Stimulated activated CD8-positive, alpha-beta memory T cell treated with anti-CD3 and anti-CD28 coated beads, Interleukin-4, amount 100 ng/mL, for 4 hours (primary cell): ENCODE measurements around the gene NRXN3.

Experiments used
- DNase-seq, 2 donors: peaks; one replicate each; pipeline ENCODE4 v3.0.0-alpha.2; 2020; ENCODE audit warnings: low read depth in 2 of 2, low spot score in 1 of 2

NRXN3 gene

DNA sequence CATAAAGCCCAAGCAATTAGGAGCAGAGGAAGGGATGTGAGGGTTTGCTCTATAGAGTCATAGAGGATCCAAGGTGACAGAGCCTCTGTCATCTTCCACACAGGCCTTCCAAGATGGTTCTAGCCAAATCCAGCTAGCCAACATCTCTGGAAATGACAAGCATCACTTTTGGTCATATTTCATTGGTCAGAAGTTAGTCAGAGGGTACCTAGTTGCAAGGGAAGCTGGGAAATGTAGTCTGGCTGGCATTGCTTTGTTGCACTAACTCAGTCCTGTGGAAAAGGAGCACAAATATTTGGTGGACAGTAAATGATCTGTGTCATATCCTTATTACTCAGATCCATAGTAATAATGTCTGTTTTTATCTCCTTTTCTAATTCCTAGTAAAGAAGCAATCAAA, 715.7 kb downstream of the NRXN3 start:
- DNase-seq = no peak

DNA sequence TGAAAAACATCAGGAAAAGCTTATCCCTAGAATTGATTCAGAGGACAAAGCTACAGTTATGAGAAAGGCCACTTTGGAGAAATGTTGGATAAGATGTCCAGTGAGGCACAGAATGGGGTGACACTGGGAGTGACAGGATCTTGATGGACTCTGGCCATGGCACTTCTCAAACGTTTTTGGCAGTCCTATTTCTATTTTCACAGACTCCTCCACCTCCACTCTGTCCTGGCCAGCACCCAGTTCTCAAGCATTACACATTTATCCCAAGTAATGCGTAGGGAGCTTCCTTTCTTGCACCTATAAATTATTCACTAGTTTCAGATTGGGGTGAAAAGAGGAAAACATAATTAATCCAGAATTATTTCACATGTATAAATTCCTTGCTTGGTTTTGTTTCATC, 727.3 kb downstream of the NRXN3 start:
- no peak for DNase-seq

DNA sequence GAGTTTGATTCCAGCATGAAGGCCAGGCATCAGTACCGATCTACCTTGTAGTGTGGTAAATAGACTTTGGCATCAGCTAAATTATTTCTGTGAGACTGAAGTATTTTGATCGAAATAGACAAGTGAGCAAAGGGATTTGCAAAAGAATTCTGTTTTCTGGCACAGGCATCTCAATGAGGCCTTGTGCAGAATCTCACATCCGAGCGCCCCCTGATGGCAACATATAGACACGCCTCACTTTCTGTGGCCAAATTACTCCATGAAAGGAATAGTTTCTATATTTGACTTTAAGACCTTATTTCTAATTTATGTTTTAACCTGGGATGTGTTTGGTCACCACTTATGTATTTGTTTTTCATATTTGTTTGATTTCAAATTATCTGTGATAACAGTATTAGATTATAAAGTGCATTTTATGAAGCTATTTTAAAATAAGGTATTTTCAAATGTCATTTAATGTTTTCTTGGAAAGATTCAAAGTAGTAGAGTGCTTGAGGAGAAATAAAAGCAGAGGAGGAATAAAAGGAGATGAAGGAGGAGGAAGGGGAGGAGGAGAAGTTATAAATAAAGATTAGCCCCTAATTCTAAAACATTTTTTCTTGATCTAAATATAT, 731.9 kb downstream of the NRXN3 start:
- DNase-seq = no peak

DNA sequence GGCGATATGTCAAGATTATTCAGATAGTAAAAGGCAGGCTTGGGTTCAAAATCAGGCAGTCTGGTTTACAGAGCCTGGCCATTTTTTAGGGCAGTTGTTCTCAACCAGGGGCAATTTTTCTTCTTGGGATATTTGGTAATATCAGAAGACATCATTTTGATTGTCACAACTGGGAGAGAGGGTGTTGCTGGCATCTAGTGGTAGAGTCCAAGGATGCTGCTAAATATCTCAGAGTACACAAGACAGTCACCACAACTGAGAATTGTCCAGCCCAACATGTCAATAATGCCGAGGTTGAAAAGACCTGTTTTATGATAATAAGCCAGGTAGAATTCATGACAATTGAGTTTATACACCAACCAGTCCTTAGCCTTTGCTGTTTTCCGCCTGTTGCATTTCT, 733.9 kb downstream of the NRXN3 start:
- DNase-seq = no peak

DNA sequence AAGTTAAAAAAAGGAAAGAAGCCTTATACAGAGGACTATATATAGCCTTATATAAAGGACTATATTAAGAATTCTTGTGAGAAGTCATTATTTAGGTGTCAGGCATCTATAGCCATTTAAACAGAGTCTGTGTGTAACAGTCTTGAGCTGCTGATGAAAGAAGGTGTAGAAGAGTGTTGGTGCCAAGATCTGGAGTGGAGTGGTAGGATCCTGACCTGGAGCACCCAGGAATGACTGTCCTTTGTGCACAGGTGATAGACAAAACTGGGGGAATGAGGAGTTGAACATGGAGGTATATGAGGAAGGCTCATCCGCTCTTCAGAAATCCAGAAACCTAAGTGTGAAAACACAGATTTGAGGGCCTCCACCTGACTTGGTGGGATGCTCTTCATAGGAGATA, 747.3 kb downstream of the NRXN3 start:
- no peak for DNase-seq

DNA sequence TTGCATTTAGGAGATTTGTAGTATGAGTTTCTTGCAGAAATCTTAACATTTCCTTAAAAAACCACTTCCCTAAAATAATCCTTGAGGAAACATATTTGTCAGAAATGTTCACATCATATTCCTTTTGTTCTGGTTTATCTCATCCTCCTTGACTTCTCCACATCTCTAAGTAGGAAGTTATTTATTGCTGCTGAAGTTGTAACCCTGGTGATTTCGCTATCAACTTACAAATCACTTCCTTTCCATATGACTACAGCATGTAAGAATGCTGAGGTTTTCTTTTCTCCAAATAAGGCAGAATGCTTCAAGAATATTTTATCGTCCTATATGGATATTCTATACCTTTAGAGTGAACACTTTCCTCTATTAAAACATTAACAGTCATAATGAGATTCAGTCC, 751.7 kb downstream of the NRXN3 start:
- no peak for DNase-seq

DNA sequence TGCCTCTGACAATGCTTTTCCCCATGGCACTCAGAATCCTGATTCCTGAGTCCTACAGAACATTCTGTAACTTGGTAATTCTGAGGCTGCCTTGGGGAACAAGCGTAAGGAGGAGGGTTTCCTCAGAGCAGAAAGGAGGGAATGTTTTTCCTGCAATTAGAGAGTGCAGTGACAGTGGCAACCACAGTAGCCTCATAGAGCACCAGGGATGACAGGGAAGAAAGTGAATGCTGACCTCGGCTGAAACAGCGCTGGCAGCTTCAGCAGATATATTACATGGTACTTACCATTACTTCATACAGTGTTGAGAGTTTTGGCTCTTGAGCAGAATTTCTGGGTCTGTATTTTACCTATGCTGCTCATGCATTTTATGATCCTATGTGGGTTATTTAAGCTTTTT, 757.1 kb downstream of the NRXN3 start:
- DNase-seq = no peak

DNA sequence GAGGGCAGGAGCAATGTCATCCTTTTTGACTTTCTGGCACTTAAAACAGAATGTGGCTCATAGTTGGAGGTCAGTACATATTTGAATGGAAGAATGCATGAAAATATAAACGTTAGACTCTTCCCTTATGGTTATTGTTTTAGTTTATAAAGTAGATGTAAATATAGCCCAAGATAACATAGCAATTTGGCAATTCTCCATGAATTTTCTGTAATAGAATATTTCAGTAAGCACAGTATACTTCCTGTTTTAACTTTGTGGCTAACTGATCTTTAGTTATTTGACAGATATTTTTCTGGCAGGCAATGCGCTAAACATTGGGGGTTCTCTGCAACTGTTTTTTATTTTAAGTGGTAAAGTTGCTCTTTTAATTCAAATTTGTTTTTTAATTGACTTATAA, 763.0 kb downstream of the NRXN3 start:
- DNase-seq = no peak

DNA sequence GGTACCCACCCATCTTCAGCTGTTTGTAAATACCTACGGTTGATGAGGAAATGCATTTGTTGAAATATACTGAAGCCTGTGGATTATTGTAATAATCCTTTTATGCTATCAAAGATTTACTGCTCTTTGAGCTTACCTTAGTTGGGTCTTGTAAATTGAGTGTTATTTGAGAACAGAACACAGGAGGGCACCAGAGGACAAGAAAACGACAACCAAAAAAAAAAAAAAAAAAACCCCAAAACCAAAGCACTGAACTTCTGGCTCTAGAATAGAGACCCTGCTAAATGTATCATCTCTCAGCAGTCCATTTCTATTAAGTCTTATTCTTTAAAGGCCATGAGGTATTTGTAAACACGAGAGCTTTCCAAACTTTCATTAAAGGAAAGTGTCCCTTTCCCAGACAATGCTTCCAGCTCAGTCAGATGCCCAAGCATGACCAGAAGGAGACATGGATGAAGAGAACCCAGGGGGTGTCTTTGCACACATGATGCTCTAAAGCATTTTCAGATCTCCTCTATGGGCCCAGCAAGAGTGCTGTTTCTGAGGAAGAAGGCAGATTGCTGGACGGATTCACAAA, 763.9 kb downstream of the NRXN3 start:
- DNase-seq = no peak

DNA sequence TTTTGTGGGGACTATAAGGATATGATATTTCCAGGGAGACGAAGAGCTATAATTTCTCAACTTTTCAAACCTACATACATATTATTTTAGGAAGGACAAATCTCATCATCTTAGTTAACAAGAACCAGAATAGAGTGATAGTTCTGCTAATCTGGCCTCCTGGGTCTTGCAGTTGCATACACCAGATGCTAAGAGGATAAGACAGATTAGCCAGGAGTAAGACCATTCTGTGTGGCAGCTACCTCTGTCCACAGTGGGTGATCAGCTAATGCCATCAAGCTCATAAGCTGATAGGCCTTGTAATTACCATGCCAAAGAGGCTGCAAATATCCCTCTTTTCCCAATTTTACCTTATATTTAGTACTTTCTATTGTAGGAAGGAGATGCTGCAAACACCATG, 776.8 kb downstream of the NRXN3 start:
- no peak for DNase-seq

DNA sequence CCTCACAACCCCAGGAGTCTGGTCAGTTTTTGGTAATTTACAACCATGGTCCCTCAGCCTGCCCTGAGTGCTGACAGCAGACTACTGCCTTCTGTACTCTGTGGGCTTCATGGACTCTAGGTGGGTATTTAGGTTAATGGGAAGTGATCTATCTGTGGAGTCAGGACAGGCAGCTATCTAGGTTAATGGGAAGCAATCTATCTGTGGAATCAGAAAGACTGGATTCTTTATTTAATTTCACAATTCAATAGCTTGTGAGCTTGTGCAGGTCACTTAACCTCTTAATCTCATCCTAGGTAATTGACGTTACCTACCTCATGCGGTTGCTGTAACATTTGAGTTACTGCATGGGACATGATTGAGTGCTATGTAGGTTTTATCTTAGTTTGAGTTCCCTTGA, 777.5 kb downstream of the NRXN3 start:
- no peak for DNase-seq

DNA sequence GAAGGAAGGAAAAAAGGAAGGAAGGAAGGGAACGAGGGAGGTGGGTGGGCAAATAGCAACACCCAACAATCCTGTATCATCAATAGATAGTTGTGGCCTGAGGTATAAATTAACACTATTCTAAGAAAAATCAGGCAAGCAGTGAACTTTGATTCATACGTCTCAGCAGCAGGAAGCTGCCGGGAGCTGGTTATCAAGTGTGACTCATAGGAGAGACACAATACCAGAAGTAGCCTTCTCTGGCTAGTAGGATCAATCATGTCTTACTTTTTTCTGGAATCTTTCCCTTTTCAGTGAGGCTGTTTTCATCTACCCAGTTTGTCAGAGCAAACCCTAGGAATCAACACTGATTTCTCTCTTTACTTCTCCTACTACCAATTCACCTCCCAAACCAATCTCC, 780.5 kb downstream of the NRXN3 start:
- no peak for DNase-seq

DNA sequence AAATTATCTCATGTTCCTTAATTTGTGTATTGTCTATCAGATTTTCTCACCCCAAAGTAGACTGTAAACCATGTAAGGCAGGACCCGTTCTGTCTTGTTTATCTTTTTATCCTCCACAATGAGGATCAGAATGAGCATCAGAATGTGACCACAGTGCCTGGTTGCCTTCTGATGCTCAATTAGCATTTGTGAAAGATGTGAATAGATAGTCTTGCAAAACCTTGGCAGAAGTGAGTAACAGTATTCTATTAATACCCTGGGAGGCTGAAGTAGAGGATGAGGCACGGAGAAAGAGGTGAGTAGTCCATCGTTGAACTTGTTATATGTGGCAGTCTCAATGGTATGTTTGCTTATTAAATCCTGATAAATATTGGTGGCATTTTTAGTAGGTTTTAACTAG, 781.4 kb downstream of the NRXN3 start:
- DNase-seq = no peak

DNA sequence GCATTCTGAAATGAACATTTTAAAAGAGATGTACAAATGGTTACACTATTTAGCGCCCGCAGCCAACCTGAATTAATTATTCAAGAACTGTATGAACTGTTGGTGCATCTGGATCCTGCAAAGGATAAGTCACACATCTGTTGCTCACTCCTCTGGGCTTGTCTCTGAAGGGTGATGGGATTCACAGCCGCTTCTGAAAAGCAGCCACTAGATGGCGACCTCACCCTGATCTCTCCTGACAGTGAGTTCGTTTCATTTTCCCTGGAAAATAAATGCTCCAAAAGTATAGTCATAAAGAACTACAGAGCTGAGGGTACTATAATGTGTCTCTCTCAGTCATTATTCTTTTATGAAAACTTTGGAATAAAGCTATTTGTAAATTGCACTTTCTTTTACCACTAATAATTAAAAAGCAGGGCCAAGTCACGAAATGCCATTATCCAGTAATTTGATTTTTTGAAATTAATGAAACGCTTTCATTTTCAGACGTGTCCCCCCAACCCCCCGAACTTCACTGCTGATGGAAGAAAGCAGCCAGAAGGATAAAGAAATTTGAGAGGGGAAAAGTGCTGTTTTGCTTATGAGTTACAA, 789.6 kb downstream of the NRXN3 start:
- DNase-seq = no peak

DNA sequence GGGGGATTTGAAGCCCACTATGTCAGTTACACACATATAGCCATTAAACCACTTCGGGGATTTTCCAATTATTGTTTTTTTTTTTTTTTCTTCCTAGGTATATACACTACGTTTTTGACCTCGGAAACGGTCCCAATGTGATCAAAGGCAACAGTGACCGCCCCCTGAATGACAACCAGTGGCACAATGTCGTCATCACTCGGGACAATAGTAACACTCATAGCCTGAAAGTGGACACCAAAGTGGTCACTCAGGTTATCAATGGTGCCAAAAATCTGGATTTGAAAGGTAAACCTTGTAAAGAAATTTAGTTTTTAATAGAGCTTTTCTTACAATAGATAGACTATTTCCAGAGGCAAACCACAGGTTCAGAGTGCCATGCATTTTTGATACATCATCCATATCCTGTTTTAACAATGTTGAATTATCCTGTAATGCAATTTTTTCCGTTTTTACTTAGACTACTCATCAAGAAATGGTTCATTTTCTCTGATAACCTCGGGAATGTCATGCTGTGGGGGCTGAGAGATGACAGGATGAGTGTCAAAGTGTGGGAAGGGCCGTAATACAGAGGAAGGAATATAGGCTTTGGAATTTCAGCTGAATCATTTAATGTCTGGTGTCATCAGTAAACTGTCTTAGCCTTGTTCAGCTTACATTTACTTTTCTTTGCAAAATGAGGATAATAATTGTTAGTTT, 797.1 kb downstream of the NRXN3 start:
- DNase-seq = no peak

DNA sequence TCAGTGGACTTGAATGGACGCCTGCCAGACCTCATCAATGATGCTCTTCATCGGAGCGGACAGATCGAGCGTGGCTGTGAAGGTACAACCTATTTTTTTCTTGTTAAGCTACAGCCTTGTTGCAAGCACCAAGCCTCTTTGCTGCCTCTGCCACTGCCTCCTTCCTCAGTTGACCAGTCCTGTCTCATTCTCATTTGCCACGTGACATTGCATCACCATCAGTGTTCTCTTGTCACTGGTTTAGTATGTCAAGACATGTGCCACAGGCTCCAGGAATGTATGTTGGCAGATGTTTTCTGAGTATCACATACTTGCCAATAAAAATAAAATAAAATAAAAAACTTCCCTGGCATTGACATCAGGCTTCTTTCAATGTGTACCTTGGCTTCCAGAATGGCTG, 798.1 kb downstream of the NRXN3 start:
- no peak for DNase-seq

DNA sequence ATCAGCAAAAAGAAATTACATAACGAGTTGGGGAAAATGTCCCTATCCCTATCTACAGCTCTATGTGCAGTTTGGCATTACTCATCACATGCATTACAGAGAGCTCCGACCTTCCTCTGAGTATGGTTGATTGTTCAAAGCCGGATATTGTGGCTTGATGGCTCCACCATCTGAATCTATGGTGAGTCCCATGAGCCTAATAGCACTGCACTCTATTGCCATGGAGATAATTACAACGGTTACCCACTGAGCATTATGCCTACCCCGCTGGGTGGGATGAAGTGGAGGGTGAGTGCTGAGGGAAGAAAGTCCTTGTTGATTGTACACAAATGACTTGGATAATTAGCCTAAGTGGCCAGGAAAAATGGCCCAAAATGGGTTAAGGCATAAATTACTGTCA, 800.5 kb downstream of the NRXN3 start:
- DNase-seq = no peak

DNA sequence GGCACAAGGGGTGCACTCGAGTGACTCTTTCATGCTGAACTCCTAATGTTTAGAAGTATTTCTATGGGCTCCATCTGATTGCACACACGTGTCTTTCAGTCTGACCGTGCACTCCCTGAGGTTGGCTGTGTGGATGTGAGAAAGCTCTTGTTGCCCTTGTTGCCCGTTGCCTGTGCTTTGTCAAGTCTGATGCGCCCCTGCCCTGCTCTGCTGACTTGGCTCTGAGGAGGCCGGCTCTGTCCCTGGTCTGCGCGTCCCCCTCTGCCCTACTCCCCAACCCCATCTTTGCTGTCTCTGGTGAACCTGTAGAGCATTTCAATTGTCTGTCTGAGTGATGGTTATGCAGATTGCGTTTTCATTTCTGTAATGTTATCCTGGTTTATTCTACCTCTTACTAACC, 802.3 kb downstream of the NRXN3 start:
- no peak for DNase-seq

DNA sequence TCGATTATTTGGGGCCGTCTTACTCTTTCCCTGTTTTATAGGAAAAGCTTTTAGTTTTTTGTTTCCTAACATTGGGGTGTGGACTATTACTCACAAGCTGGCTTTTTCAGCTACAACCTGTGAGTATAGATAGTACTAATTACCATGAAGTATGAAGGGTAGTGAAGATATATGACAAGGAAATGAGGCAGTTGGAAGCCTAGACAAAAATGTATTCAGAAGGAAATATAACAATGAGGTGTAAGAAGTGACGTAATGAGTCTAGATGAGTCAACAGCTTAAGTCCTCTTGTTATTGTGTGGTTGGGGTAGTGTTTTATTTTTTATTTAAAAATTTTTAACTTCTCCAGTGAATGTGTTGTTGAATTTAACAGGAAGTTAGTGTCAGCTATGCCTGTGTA, 804.5 kb downstream of the NRXN3 start:
- no peak for DNase-seq

DNA sequence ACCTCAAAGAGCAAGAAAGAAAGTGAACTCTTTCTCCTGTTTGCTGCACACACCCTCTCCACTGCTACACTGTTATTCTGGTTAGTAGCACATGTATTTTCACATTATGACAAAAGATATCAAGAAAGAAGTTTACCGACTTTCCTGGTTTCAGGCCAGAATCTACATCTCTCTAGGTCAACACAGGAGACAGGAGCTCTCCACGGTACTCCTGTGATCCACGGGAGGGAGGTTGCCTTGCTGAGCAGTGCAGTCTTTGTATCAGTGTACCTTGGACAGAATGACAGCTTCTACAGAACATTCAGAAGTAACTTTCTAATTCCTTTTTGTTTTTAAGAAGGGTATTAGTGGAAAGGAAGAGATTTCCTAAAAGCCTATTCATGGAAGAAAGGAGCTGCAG, 805.6 kb downstream of the NRXN3 start:
- no peak for DNase-seq

DNA sequence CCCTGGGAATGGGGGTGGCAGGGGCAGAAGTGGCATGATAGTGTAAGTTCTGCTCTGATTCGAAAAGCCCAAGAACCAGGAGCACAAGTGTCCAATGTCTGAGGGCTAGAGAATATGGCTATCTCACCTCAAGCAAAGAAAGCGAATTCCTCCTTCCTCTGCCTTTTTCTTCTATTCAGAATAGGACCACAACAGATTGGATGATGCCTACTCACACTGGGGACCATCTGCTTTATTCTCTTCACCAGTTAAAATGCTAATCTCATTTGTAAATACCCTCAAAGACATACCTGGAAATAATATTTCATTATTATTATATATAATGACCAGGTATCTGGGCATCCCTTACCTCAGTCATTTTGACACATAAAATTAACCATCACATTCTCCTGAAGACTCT, 808.7 kb downstream of the NRXN3 start:
- no peak for DNase-seq

DNA sequence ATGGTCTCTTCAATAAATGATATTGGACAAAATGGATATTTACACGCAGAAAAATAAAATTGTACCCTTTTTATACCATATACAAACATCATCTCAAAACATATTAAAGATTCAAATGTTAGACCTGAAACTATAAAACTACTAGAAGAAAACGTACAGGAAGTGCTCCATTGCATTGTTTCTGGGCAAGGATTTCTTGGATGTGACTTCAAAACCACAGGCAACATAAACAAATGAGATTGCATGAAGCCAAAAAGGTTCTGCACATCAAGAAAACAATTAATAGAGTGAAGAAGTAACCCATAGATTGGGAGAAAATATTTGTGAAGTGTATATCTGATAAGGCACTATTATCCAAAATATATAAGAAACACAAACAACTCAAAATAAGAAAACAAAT, 812.4 kb downstream of the NRXN3 start:
- no peak for DNase-seq

DNA sequence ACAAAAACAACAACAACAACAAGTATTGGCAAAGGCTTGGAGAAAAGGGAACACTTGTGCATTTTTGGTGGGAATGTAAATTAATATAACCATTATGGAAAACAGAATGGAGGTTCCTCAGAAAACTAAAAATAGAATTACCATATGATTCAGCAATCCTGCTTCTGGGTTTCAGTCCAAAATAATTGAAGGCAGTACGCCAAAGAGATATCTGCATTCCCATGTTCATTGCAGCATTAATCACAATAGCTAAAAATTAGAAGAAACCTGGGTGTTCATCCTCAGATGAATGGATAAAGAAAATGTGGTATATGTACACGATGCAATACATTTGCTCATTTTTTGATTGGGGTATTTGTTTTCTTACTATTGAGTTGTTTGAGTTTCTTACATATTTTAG, 813.0 kb downstream of the NRXN3 start:
- DNase-seq = no peak
